NCI-H1417 (cell line): ENCODE measurements around the gene KLK3.
"Not testable (repeated sequence)": the region's sequence is repeated elsewhere in the genome, so short reads cannot be mapped to it uniquely, and the experiment has no call there.

Experiments used
- DNase-seq, 3 experiments: peaks; one replicate each; lab custom pipeline; 2025; lab: John Stamatoyannopoulos, UW

Gene KLK3

GRCh38 chr19:50854636-50855410 lies at the start of gene KLK3:
KLK3 (plus strand) TSS chr19:50854915; CDS start chr19:50854956, 41 bp downstream.
- DNase-seq = no peak

GRCh38 chr19:50808856-50809255 lies 45.9 kb upstream of the KLK3 start:
- DNase-seq = no peak

DNA sequence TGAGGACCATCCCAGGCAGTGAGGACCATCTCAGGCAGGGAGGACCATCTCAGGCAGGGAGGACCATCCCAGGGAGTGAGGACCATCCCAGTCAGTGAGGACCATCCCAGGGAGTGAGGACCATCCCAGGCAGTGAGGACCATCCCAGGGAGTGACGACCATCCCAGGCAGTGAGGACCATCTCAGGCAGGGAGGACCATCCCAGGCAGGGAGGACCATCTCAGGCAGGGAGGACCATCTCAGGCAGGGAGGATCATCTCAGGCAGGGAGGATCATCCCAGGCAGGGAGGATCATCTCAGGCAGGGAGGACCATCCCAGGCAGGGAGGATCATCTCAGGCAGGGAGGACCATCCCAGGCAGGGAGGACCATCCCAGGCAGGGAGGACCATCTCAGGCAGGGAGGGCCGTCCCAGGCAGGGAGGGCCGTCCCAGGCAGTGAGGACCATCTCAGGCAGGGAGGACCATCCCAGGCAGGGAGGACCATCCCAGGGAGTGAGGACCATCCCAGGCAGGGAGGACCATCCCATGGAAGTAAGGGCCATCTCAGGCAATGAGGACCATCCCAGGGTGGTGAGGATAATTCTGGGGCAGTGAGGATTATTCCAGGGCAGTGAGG lies 43.0 kb upstream of the KLK3 start:
- DNase-seq = not testable (repeated sequence)

DNA sequence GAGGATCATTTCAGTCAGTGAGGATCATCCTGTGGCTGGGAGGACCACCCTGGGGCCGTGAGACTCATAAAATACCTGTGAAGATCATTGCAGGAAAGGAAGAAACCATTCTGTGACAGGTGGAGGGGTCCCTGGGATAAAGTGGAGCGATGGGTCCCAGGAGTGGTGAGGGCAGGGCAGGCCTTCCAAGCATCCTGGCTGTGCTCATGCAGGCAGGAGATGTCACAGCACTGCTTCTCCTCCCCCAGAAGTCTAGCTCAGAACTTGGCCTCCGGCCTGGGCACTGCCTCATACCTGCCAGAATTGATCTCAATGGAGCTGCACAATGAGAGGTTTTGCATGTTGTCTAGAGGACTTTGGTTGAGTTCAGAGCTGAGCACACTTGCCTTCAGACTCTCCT lies 42.2 kb upstream of the KLK3 start:
- no peak for DNase-seq

DNA sequence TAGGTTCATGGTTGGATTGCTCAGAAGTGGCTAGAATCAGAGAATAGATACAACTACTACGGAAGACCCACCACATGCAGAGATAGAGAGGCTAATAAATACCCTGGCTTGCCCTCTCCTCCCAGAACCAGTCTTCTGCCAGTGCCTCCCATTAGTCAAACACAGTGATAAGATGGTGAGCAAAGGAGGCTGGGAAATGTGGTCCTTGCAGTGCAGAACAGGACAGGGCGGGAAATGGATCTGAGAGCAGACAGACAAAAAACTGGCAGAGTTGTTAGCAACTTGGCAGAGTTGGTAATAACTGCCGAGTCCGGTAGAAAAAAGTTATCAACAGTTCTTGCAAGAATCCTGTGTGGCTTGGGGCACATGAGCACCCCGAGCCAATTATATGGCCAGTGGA lies 39.8 kb upstream of the KLK3 start:
- no peak for DNase-seq

GRCh38 chr19:50815439-50815838 lies 39.3 kb upstream of the KLK3 start:
- DNase-seq = no peak

GRCh38 chr19:50817941-50818858 lies 36.5 kb upstream of the KLK3 start:
- peak; percentile 76 to 93 (median 87) for DNase-seq

- peak in 2 of 3 experiments; percentile 59 to 80 for DNase-seq
Observed at GRCh38 chr19:50818859-50819472, 35.7 kb upstream of the KLK3 start.

DNA sequence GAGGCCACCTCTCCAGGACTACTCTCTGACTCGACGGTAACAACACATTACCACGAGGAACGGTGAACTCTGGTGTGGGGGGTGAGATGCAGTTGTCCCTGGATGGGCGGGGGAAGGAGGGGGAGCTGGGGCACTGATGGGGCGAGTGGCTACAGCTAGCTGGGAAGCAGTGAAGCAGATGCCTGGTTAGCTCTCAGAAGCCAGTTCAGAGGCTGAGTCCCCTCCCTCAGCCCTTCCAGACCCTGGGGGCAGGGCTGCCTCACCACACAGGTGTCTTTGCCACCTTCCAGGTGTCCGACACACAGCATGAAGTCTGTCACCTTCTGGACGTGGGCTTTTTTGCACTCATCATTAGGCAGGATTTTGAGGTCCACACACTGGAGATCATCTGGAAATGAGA lies 35.1 kb upstream of the KLK3 start:
- peak in 2 of 3 experiments; percentile 45 to 66 for DNase-seq

GRCh38 chr19:50820086-50820485 lies 34.6 kb upstream of the KLK3 start:
- DNase-seq = peak in 2 of 3 experiments; percentile 39 to 66

DNA sequence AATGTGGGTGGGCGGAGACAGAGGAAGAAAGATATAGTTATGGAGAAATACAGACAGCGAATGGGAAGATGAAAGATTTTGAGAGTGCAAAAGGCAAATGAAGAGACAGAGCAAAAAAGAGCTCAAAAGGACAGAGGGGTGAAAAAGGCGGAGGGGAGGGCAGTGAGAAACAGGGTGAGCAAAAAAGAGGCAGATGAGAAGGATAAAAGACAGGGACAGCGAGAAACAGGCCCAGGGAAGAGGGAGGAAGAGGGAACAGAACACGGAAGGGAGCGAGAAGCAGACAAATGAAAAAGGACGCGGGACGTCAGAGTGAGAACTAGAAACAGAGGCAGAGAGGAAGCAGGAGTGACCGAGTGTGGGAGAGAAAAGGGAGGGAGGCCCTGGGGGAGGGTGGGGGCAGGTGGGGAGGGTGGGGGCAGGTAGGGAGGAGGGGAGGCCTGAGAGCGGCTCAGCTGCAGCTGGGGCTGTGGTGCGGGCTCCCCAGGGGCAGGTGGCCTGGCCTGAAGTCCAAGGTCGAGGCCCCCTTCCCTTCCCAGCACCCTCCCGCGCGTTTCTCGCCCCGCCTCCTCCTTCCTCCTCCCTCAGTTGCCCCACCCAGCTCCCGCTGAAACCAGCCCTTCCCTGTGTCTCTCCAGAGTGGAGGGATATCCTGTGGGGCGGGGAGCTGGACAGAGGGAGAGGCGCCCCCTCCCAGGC lies 34.0 kb upstream of the KLK3 start:
- DNase-seq = peak in 2 of 3 experiments; percentile 53 to 68

DNA sequence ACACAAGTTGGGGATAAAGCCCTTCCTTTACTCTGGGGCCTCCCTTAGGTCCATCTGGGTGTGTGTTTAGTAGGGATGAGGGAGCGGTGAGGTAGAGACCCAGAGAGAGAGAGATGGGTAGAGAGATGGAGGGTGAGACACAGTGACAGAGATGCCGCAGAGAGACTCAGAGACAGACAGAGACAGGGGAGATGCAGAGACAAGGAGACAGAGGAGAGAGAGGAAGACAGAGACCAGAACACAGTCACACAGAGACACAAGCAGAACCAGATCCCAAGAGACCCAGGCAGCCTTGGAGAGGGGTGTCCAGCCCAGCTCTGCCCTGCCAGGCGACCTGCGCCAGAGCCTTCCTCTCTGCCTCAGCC lies 33.5 kb upstream of the KLK3 start:
- no peak for DNase-seq

DNA sequence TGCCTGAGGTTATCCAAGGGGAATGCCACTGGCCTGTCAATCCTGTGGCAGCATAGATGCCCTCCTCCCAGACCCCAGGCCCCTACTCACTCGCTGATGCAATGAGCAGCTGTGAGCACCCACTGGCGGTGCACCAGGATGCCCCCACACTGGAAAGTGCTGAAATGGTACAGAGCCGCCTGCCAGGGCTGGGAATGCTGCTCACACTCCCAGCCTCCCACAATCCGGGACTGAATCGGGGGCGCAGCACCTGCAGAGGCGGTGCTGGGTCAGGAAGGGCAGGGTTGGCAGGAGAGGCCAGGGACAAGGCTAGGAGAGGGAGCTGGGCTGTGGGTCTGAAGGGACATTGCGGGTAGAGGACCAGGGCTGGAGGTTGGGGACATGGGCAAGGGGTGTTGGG lies 33.1 kb upstream of the KLK3 start:
- no peak for DNase-seq

- DNase-seq = no peak
Observed at GRCh38 chr19:50822661-50823208, 32.0 kb upstream of the KLK3 start.

GRCh38 chr19:50823389-50824042 lies 31.2 kb upstream of the KLK3 start, which contains the start of gene KLK1:
KLK1 (minus strand) TSS chr19:50823787; CDS start chr19:50823748, 39 bp downstream.
- no peak for DNase-seq

DNA sequence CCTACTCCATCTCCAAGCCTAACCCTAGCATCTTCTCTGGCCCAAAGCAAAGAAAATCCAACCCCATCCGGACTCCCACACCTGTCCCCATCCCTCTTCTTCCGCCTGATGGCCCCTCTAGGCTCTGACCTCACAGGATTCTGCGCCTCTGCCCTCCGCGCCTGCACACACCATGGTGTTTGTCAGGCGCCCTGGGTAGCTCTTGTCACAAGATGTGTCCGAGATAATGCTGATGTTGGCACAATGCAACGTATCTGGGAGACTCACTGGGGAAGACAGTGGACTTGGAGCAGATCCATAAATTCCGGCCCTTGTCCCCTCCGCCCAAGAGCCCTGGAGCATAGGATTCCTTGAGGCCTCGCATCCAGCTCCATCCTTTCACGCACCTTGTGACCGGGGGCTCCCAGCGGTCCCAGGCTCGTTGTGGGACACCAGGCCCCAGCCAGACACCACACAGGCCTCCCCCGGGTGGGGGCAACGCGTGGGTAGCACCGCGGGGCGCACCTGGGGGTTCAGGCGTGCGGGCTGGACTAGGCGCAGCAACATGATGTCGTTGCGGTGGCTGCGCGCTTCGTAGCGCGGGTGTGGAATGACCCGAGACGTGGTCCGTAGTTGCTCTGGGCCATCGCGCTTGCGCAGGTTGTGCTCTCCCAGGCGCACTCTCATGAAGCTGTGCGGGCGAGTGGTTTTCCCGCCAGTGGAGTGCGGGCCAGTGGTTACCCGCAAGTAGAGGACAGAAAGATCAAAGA lies 28.0 kb upstream of the KLK3 start:
- DNase-seq = no peak

GRCh38 chr19:50827476-50827875 lies 27.2 kb upstream of the KLK3 start:
- DNase-seq = no peak

GRCh38 chr19:50829801-50830200 lies 24.9 kb upstream of the KLK3 start:
- DNase-seq = no peak

GRCh38 chr19:50830266-50831025 lies 24.3 kb upstream of the KLK3 start:
- DNase-seq = peak in 1 of 3 experiments; percentile 23
